DND-41 (cell line): Measurements from ENCODE around the gene THBS3.
"Not testable (repeated sequence)": the region's sequence is repeated elsewhere in the genome, so short reads cannot be mapped to it uniquely, and the experiment has no call there.

Source experiments
- EZH2 ChIP-seq: IDR thresholded peaks from 3 replicates; pipeline ENCODE4 v1.6.1; 2012; ENCODE audit warnings: borderline replicate concordance, low read depth, mild to moderate bottlenecking, moderate library complexity, low read length, inconsistent platforms; ENCODE audit not compliant: severe bottlenecking
- TF ChIP-seq, protein P1 (sequence below): IDR thresholded peaks from 2 replicates; pipeline ENCODE4 v1.5.1; 2012; ENCODE audit warnings: borderline replicate concordance, low read length, moderate library complexity, mild to moderate bottlenecking; ENCODE audit not compliant: poor library complexity, severe bottlenecking; ENCODE audit errors: extremely low read depth

GRCh38 chr1:155189926-155190325 is 17.8 kb downstream of the THBS3 start:
- TF ChIP-seq, protein P1, sequence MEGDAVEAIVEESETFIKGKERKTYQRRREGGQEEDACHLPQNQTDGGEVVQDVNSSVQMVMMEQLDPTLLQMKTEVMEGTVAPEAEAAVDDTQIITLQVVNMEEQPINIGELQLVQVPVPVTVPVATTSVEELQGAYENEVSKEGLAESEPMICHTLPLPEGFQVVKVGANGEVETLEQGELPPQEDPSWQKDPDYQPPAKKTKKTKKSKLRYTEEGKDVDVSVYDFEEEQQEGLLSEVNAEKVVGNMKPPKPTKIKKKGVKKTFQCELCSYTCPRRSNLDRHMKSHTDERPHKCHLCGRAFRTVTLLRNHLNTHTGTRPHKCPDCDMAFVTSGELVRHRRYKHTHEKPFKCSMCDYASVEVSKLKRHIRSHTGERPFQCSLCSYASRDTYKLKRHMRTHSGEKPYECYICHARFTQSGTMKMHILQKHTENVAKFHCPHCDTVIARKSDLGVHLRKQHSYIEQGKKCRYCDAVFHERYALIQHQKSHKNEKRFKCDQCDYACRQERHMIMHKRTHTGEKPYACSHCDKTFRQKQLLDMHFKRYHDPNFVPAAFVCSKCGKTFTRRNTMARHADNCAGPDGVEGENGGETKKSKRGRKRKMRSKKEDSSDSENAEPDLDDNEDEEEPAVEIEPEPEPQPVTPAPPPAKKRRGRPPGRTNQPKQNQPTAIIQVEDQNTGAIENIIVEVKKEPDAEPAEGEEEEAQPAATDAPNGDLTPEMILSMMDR = not testable (repeated sequence)
- TF ChIP-seq EZH2 = not testable (repeated sequence)
